HFFc6 (cell line): ENCODE data around the gene EPB41L5. TPM values are rescaled to one million over a fixed set of nuclear protein-coding genes. Genes with fewer than 3 reads are reported as not detected.
A peak's percentile ranks its signal among the peaks of the same experiment; 100 is the strongest.

Source experiments
- DNase-seq: peaks from one replicate; pipeline ENCODE4 v3.0.0-alpha.2; 2018
- H3K27ac Mint-ChIP-seq: 2 replicates; pipeline ENCODE4 v1.8.0; 2020; ENCODE audit warnings: mild to moderate bottlenecking, mixed read lengths
- H3K27me3 Mint-ChIP-seq: 2 replicates; pipeline ENCODE4 v1.8.0; 2021; ENCODE audit warnings: mild to moderate bottlenecking, moderate library complexity, mixed read lengths; ENCODE audit not compliant: insufficient read depth
- H3K36me3 Mint-ChIP-seq: 2 replicates; pipeline ENCODE4 v1.8.0; 2021; ENCODE audit warnings: low read depth, mixed read lengths
- H3K4me1 Mint-ChIP-seq: 2 replicates; pipeline ENCODE4 v1.8.0; 2020; ENCODE audit warnings: low read depth, mixed read lengths
- H3K4me3 Mint-ChIP-seq: 2 replicates; pipeline ENCODE4 v1.8.0; 2020; ENCODE audit warnings: mild to moderate bottlenecking, moderate library complexity, mixed read lengths
- H3K9me3 Mint-ChIP-seq: 2 replicates; pipeline ENCODE4 v1.8.0; 2020; ENCODE audit warnings: mild to moderate bottlenecking, mixed read lengths
- total RNA-seq, 6 experiments: library from RNA; stranded (reverse); fragmentation: NEBNext Ultra II Directional; extraction: Animal tissue kit (Norgen Biotek cat#: 25700); gene quantifications; 2 replicates in 1 of 6; 3 replicates in 5 of 6; pipeline ENCODE4 v1.2.3, GENCODE V29; 2021
- TF ChIP-seq, protein P1 (sequence below): fragments of 200-600 bp; sonication (generic); IDR thresholded peaks from 2 replicates; pipeline ENCODE4 v1.5.0; 2021; ENCODE audit warnings: antibody characterized with exemption, mild to moderate bottlenecking

Gene EPB41L5
- total RNA-seq, 6 experiments from 2014 or later, result 0.63 to 1.3 (median 0.92) TPM

DNA sequence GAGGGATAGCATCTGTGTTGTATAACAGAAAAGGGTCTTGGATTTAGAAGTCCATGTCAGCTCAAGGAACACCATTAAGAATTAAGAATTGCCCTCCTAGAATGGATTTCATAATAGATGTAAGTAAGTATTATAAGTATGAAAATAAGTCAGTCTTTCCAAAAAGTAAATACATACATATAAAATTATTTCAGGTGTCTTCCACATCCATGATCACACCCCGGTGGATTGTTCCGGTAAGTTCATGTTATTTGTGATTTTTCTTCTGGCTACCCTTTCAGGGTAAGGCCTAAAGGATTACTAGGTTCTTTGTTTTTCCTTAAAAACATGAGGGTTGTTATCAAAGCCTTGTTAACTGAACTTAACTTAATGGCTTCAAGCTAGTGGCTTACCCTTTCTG, 154.4 kb downstream of the EPB41L5 start:
- Mint-ChIP-seq H3K4me3 (no peak overlapping the region), H3K36me3 (no peaks in the 10 kb centered on the region), H3K27ac (no peak overlapping the region), H3K4me1 (no peaks in the 10 kb centered on the region), H3K27me3 (peaks cover 6% of the 10 kb centered on the region), H3K9me3 (no peaks in the 10 kb centered on the region)
- TF ChIP-seq, protein P1, sequence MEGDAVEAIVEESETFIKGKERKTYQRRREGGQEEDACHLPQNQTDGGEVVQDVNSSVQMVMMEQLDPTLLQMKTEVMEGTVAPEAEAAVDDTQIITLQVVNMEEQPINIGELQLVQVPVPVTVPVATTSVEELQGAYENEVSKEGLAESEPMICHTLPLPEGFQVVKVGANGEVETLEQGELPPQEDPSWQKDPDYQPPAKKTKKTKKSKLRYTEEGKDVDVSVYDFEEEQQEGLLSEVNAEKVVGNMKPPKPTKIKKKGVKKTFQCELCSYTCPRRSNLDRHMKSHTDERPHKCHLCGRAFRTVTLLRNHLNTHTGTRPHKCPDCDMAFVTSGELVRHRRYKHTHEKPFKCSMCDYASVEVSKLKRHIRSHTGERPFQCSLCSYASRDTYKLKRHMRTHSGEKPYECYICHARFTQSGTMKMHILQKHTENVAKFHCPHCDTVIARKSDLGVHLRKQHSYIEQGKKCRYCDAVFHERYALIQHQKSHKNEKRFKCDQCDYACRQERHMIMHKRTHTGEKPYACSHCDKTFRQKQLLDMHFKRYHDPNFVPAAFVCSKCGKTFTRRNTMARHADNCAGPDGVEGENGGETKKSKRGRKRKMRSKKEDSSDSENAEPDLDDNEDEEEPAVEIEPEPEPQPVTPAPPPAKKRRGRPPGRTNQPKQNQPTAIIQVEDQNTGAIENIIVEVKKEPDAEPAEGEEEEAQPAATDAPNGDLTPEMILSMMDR, result peak; percentile 53
- no peak for DNase-seq

DNA sequence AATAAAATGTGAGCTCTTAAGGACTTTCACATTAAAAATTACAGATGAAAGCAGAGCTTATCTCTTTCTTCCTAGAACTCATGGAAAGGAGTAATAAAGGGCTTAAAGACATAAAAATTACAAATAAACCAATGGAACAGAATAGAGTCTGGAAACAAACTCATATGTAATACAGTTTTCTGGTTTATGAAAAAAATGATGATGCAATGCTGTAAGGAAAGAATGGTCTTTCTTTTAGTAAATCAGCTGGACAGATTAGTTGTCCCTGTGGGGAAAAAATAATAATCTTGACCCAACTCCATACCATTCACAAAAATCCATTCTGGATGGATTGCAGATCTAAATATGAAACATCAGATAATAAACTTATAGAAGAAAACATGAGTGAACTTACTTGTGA, 156.1 kb downstream of the EPB41L5 start:
- Mint-ChIP-seq H3K36me3 (no peaks in the 10 kb centered on the region), H3K4me3 (no peak overlapping the region), H3K27me3 (peaks cover 13% of the 10 kb centered on the region), H3K9me3 (no peaks in the 10 kb centered on the region), H3K27ac (no peak overlapping the region), H3K4me1 (no peaks in the 10 kb centered on the region)
- TF ChIP-seq, protein P1, result no peak
- no peak for DNase-seq

DNA sequence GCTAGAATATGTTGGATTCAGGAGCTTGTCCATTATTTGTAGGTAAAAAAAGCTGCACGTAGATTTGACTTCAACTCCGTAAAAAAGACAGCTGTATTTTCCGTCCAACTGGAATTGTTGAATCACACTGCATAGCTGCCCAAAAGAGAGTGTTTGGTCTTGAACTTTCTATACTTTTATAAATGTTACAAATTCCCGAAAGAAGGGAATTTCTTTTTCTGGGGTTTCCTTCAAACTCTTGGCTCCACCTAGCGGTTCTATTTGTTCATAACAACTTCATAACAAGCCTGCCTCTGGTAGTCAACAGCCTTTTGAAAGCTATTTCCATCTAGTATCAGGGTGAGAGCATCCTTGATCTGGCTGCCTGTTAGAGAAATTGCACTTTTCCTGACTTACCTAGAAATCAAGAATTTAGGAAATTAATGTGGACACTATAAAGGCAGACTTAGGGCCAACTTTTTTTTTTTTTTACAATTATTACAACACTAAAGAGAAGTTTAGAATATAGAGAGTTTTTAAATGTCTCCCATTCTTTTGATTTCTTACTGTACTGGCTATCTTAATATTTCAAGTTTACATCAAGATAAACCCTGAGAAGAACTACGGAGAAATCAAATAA, 162.2 kb downstream of the EPB41L5 start:
- Mint-ChIP-seq H3K27me3 (peaks cover 26% of the 10 kb centered on the region), H3K4me3 (no peak overlapping the region), H3K36me3 (no peaks in the 10 kb centered on the region), H3K9me3 (no peaks in the 10 kb centered on the region), H3K4me1 (no peaks in the 10 kb centered on the region; the same call in 1 of the 2 replicates), H3K27ac (no peak overlapping the region)
- TF ChIP-seq, protein P1, result peak; percentile 92
- DNase-seq, result peak; percentile 56

DNA sequence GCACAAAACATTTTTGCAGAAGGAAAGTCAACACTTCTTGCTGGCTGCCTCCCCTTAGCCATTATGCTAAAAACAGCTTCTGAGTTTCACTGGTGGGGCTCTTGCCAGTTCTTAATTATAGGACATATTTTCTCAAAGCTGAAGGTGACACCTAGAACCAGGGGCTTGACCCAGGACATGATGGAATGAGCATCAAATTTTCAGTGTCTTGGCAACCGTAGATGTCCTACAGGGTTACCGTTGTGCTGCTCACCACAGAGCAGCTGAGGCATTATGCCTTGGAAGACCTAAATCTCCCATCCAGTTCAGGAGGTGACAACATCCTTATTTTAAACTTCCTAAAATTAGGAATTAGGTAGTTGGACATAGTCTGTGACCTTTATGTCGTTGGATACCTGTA, 163.6 kb downstream of the EPB41L5 start:
- Mint-ChIP-seq H3K27me3 (peaks cover 22% of the 10 kb centered on the region), H3K9me3 (no peaks in the 10 kb centered on the region), H3K36me3 (no peaks in the 10 kb centered on the region), H3K27ac (no peak overlapping the region), H3K4me3 (no peak overlapping the region), H3K4me1 (no peaks in the 10 kb centered on the region; the same call in 1 of the 2 replicates)
- TF ChIP-seq, protein P1, result no peak
- no peak for DNase-seq

DNA sequence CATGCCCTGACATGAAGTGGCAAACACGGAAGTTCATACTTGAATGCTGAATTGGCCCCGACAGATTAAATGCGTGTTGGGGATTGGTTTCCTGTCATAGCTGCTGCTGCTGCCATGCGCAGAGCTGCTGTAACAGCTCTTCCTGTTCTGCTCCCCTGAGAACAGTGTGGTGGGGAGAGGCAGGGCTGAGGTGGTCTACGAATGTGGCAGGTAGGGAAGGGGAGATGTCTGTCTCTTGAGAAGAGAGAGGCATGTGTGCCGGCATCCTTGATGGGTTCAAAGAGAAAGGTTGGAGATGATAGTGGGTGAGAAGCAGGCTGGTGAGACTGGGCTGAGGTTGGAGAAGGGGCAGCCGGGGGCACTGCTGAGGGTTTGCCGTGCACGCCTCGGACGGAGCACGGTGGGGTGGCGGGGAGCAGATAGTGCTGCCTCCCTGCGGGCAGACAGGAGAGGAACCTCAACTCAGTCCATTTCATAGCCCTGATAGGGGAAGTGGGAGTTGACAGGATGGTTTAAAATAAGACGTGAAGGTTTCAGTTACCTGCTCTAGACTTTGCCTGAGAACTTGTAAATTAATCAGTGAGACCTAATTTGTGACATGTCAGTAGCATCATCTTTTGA, 164.2 kb downstream of the EPB41L5 start:
- TF ChIP-seq, protein P1, result no peak
- DNase-seq, result no peak
- Mint-ChIP-seq H3K36me3 (no peaks in the 10 kb centered on the region), H3K27ac (no peak overlapping the region), H3K4me1 (no peaks in the 10 kb centered on the region; the same call in 1 of the 2 replicates), H3K9me3 (no peaks in the 10 kb centered on the region), H3K27me3 (peaks cover 24% of the 10 kb centered on the region), H3K4me3 (no peak overlapping the region)
